Stimulated activated CD4-positive, alpha-beta T cell treated with anti-CD3 and anti-CD28 coated beads, TNF-alpha, amount 100 ng/mL, for 48 hours (primary cell): ENCODE data around the gene RIMS1.
"Not testable (repeated sequence)": the region's sequence is repeated elsewhere in the genome, so short reads cannot be mapped to it uniquely, and the experiment has no call there.

Source experiments
- DNase-seq, 3 donors: peaks; one replicate each; pipeline ENCODE4 v3.0.0-alpha.2; 2020; ENCODE audit warnings: low read depth in 3 of 3

RIMS1 gene

DNA sequence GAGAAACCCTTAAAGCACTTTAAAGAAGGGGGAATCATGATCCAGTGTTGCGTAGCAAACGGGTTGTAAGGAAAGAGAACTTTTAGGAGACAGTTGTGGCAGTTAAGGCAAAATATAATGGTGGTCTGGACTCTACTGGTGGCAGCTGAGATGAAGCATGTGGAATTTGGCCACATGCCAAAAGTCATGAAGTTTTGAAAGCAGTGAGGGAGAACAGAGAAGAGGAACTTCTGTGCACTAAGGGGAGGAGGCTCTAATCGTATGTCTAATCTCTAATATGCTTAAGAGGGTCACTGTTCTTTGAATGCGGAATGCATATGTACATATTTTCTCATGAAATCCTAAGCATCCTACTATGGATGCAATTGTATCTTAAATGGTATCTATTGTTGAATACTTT is 91.5 kb downstream of the RIMS1 start:
- DNase-seq, result no peak

- DNase-seq, result no peak
Measured at GRCh38 chr6:71979911-71980310, 93.6 kb downstream of the RIMS1 start.

DNA sequence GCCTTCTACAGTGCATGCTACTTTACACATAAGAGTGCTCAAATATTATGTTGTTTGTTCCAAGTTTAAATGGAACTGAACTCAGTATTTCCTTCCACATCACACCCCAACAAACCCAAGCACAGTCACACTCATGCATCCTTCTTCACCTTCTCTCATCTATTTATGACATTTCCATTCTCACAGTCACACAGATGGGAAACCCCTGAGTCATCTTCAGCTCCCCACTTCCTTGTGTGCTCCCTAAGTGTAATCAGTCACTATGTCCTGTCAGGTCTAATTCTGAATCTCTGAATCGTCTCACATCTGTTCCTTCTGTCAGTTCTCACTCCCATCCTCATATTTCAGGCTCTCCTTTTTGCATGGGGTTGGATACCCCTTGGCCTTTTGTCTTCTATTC is 96.0 kb downstream of the RIMS1 start:
- no peak for DNase-seq

DNA sequence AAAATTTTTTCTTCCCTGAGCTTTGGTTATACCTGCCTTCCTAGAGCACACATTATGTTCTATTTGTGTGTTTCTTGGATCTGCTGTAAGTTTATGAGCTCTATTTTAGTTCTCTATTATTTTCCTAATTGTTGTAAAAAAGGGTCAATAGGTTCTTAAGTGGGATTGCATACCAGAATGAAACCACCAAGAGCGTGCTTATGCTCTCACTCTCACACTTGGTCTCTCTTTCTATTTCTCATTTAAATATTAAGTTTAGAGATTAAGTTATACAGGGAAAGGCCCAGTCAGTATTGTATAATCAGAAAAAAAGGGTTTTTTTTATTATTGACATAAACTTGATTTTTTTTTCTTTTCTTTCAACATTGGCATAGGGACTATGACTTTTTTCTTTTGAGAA is 96.8 kb downstream of the RIMS1 start:
- DNase-seq, result no peak

GRCh38 chr6:71994705-71995271 is 108.4 kb downstream of the RIMS1 start:
- no peak for DNase-seq

DNA sequence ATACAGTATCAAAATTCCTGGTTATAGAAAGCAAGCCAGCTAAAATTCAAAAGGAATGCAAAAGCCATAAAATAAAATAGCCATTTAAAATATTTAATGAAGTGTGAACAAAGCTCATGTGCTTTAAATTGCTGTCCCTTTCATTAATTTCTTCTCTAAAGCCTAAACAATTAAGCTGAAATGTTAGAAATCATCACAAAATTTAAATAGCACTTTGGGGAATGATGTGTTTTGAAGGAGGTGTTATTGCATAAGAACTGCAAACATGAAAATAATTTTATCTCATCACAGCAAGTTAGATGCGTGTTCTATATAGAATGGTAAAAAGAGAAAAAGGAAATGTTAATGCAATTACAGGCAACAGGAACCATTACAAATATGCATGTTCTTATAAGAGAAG is 111.0 kb downstream of the RIMS1 start:
- no peak for DNase-seq

DNA sequence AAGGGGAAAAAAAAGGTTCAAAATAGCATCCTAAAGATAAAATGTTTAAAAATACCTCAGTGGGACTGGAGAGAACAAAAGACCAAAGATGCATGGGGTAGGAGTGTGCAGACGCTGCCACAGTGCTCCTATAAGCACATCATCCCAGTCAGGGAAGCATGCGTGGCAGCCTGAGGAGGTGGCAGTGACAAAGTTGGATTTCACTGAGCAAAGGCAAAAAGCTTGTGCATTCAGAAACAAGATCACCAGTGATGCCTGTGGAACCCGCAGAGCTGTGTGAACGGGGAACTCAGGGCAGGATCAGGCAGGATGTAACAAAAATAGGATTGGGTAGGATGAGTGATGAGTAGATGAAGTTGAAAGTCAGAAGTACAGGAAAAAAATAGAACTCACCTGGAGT is 116.1 kb downstream of the RIMS1 start:
- no peak for DNase-seq

GRCh38 chr6:72006591-72006990 is 120.2 kb downstream of the RIMS1 start:
- DNase-seq, result not testable (repeated sequence)

- DNase-seq, result no peak
Measured at GRCh38 chr6:72022830-72023229, 136.5 kb downstream of the RIMS1 start.

DNA sequence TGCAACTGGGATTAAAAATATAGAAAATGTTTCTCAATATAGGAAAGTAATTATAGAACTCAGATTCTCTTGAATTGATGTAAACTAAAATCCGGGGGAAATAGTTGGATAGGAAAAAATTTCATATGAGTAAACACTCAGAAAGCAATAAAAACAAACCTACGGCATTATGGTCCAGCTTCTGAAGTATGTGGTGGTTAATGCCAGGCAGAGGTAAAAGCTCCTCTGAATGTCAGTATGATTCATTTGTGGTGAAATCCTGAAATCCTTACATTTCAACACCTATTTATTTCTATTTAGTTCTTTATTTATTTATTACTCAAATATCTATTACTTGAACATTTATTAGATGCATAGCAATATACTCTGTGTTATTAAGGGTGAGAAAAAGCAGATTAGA is 145.1 kb downstream of the RIMS1 start:
- no peak for DNase-seq

DNA sequence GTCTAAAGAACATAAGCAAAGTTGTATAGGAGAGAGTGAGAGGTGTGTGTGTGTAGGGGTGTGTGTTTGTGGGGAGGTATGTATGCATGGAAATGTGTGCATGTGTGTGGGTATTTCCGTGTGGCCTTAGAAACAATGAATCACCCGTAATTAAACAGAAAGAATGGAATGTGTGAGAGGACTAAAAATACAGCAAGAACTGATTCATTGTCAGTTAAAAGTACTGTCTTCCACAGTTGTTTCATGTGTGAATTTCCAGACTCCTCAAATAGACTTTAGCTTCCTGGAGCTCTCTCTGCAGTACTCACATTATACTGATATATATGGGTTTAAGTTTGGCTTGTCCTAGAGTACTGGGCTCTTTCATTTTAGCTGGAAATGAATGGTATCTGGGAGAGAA is 145.7 kb downstream of the RIMS1 start:
- DNase-seq, result no peak

- no peak for DNase-seq
Measured at GRCh38 chr6:72035486-72035885, 149.1 kb downstream of the RIMS1 start.

DNA sequence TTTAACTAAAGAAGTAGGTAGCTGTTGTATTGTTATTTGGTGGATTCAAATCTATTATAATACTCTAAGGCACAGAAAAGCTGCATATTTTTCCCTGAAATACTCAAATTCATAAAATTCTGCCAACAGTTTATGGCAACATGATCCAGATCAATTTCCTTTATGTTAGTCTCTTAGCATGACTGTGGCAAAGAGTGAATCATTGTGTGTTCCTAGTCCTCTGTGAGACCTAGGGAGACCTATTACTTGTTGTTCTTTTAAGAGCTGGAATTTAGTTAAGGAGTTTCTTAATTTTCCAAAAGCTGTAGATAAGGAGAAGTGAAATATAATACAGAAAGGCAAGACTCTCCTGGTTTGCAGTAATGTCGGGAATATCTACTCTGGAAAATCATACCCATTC is 149.6 kb downstream of the RIMS1 start:
- no peak for DNase-seq

DNA sequence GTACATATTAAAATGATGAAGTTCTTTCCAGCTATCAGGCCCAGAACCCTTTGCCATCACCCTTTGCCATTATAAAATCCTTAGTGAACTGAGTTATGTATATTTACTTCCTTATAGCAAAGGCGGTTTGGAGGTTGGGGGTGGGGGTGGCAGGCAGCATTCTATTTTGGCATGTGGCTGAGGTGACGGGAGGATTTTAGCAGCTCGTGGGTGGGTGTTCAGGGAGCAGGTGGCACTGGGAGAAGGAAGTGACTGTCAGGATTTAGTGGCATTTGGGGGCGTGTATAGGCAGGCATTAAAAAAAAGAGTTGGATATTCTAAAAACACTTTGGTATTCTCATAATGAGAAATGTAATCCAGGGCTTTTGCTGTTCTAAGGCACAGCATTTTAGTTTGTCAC is 150.7 kb downstream of the RIMS1 start:
- no peak for DNase-seq

GRCh38 chr6:72040111-72040510 is 153.8 kb downstream of the RIMS1 start:
- no peak for DNase-seq

DNA sequence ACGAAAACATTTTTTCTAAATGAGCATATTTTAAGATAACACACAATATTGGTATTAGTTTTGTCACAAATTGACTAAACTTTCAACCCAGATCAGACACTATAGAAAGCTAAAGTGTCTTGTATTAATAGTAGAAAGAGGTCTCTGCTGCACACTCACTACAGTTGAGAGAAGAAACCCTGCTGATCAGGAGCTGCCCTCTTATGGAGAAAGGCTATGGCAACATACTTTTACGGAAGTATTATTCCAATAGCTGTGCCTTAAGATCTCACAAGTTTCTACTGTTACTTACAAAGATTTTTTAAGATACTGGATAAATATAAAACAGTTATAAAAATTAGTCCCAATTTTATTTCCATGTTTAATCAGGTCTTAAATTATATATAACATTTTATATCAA is 155.7 kb downstream of the RIMS1 start:
- DNase-seq, result no peak

DNA sequence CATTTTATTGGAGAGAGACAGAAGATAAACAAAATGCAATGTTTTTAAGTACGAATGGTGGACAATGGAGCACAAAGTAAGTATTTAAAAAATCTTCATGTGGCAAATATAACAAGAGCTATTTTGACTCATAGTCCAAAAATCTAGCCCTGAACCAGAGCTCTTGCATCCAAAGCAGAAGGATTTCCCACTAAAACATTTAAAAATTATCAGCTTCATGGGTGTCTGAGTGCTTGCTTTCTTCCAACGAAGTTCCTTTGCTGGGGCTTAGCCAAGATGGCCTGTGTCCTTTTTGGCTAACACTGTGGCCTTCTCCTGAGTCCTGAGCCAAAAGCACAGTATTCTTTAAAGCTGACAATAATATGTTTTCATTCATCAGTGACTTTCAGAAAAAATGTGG is 161.7 kb downstream of the RIMS1 start:
- no peak for DNase-seq

- no peak for DNase-seq
Measured at GRCh38 chr6:72049376-72049775, 163.0 kb downstream of the RIMS1 start.

DNA sequence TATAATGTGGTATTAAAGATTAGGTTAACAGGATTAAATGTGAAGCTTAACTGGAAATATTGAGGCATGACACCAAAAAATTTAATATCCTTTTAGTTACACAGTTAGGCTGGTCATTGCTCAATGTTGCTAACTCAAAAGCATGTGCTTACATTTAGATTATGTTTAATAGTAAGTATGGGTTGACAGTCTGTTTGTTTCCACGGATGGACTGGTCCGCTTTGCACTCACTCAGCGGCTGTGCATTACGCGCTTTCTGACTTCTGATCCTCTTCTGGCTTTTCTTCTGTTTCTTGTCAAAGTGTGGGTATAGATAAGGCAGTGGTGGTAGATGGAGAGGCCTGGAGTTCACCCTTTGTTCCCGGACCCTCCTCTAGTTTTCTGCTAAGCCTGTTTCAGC is 174.9 kb downstream of the RIMS1 start:
- no peak for DNase-seq

DNA sequence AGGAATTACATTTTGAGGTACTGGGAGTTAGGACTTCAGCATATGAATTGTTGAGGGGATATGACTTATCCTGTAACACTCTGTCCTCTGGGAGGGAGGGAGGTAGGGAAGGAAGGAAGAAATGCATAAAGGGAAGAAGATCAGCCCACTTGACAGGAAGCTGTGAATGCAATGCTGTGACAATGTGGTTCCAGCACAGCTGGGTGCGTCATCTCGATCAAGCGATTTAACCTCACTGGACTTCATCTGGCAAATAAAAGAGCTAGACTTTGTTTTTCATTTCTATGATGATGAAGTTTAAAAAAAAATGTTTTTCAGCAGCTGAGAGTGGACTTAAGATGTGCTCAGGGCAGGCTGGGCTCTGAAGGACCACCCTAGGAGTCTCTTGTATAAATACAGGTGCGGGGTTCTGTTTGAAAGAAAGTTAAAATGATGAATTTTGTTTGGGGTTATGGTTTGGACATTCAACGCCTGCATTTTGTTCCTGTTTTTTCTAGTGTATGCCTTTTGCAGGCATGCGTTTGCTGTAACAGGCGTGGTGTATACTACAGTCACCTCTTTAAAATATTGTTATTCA is 178.1 kb downstream of the RIMS1 start:
- no peak for DNase-seq

DNA sequence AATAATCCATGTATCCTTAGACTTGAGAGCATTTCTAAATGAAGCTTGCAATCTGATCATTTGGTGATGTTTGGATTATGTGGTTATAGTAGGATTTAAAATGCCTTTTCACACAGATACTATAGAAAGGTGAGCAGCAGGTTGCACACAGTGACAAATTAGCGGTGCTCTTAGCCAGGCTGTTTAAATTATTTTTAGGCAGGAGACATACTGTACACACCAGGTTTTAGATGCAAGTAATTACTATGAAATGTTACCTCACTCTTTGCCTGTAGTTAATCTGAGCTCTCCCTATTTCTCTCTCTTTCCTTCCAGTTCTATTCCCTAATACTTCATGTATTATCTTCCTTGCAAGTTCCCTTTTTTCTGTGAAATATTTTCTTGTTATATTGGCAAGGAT is 191.7 kb downstream of the RIMS1 start:
- no peak for DNase-seq

GRCh38 chr6:72080260-72080941 is 194.1 kb downstream of the RIMS1 start:
- no peak for DNase-seq

DNA sequence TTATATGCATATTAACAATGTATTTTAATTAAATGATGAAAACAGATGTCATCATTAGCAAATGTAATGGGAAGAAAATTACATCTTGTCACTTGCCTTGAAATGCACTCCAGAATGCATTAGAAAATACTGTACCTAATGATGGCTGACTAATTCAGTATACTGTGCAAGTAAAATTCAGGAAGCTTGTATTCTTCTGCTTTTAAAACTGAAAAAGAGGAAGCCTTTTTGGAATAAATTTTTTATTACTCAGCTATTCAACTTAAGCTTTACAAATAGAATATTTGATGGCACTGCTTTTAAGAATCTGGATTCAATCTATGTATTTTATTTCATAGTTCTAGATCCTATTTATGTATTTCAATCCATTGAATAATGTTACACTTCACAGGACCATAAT is 195.5 kb downstream of the RIMS1 start:
- no peak for DNase-seq

DNA sequence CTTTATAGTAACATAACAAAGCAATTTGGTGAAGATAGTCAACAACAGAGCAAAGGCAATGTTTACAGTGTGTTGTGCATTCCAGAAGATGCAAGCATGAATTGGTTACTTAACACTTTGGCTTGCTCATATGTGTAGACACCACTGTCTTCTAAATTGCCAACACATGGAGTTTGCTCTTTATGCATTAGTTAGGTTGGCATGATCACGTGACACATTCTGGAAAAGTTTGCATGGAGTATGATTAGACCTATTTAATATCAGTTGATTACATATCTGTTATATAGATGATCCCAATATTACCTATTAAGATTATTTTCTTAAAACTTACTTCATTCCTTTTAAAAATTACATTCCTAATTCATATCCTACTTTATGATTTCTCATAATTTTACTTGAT is 197.6 kb downstream of the RIMS1 start:
- no peak for DNase-seq
